GM12801 (cell line): ENCODE results near the gene GM2A.

Source experiments
- CTCF ChIP-seq: IDR thresholded peaks from one replicate; pipeline ENCODE4 v1.5.1; 2011; ENCODE audit warnings: control low read depth; ENCODE audit not compliant: insufficient read length; ENCODE audit errors: extremely low read depth

The GM2A gene

DNA sequence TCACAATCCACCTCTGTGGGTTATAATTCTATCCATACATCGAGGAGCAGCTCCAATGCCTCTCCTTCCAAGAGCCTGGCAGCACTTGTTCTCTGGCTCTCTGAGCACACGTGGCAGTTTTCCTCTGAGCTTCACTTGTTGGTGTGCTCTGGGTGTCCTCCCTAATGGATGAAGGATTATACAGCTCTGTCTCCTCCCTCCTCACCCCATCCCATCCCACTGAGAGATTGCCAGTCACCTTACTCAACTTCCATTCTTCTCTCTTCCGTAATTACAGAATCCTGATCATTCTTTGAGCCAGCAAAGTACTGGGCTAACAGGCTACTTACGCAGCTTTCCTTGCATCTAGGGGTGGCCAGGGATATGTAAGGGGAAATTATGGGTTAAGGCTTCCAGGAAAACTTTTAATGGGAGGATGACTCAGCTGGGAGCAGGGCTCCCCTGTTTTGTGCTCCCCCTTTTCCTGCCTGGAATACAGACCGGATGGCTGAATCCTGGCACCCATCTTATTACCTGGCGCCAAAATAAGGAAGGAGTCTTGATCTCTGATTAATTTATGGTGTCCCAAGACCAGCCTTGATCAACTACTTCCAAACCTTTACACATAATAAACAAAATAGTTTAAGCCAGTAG lies 22.8 kb upstream of the GM2A start:
- TF ChIP-seq CTCF: no peak

DNA sequence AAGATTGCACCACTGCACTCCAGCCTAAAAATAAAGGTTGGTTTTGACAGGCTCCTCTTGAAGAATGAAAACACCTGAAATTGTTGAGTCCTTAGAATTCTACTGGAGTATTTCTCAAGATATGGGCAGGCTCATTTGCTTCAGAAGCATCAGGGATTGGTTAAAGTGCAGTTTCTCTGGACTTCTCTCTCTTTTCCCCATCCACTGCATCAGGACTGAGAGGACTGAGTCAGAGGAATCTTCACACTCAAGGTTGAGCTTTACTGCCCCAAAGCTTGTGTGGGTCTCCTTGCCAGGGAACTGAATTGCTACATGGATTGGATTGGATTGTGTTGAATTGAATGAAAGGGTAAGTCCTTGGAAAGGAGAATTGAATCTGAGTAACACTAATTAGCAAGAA lies 21.6 kb upstream of the GM2A start:
- no peak for TF ChIP-seq CTCF

- TF ChIP-seq CTCF: no peak
These were observed 19.3 kb upstream of the GM2A start for GRCh38 chr5:151233616-151234085.

DNA sequence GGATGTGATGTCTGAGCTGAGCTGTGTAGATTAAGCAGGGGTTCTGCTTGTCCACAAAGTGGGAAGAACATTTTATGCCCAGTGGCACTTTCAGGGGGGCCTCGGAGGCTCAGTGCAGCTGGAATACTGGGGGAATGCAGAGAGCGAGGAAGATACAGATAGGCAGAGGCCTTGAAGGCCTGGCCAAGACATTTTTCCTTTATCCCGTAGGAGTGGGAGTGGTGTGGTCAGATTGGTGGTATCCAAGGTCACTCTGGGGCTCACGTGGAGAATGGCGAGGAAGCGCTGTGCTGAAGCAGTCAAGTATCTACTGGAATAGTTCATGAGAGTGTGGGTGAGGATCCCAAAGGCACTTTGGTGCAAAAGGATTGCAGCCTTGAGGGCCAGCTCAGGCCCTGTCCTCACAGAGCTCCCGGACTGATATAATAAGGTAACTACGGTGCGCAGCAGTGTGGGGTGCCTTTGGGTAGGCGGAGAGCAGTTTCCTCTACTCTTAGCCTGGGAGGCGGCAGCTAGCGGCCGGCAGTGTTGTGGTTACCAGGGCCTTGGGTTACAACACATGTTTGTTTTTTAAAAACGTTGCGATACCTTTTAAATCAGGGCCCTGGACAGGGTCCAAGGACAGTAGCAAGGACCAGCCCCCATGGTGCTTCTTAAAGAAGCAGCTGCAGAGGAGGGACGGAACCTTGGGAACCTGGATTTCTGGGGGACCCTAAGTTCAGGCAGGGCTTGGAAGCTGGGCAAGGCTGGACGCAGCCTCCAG lies 18.3 kb upstream of the GM2A start:
- no peak for TF ChIP-seq CTCF

GRCh38 chr5:151236888-151237287 lies 16.1 kb upstream of the GM2A start:
- no peak for TF ChIP-seq CTCF

DNA sequence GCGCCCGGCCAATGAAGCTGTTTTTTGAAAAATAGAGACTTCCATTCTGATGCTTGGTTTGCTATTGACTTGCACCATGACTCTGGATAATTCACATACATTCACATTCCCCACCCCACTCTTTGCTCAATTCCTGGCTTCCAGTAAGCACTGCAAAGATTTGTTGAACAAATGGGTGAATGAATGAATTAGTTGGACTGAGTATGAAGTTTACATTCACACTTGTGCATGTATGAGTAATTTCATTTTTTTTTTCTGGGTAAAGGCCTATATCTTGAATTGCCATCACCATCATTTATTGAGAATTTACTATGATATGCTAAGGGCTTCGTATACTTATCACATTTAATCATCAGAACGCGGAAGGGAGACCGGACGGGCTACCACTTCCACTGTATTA lies 15.3 kb upstream of the GM2A start:
- no peak for TF ChIP-seq CTCF

- TF ChIP-seq CTCF: no peak
These were observed 14.7 kb upstream of the GM2A start for GRCh38 chr5:151238303-151238741.
